Measurements from ENCODE around the gene FAM83F. TPM values are rescaled to one million over a fixed set of nuclear protein-coding genes. Genes with fewer than 3 reads are reported as not detected.
"Not testable (repeated sequence)": the region's sequence is repeated elsewhere in the genome, so short reads cannot be mapped to it uniquely, and the experiment has no call there.

Gene FAM83F
- polyA plus RNA-seq, 3 donors = 1.6 to 2.2 (median 1.6) TPM

DNA sequence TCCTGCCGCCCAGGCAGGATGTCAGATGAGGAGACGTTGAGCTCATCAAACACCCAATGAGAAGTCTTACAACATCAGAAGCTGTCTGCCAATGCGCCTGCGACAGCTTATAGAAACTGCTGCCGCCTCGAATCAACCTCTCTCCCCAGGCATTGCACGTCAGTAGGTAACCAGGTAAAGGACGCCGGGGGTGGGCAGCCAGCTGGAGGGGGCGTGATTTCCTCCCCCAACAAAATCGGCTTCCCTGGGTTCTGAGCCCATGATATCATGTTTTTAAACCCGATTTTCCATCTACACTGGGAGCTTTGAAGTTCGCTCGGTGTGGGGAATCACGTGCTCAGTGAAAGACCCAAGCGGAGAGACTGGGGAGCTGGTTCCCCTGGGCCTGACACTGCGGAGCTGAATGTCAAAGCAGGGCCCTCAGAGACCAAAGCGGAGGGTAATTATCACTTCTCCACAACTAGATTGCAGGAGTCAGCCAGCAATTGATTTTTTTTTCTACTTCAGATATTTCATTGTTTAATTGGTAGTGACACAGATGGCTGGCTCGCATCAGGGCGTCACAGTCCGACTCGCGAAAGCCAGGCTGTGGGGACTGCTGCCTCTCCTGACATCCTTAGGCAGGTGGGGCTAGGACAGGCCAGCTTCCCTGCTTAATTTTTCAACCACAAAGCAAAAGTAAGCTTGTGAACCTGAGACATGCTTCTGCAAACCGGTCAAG is 15.4 kb downstream of the FAM83F start:
- no peak for DNase-seq (ENCODE audit: low read depth in 3 of 3, low spot score in 2 of 3)

DNA sequence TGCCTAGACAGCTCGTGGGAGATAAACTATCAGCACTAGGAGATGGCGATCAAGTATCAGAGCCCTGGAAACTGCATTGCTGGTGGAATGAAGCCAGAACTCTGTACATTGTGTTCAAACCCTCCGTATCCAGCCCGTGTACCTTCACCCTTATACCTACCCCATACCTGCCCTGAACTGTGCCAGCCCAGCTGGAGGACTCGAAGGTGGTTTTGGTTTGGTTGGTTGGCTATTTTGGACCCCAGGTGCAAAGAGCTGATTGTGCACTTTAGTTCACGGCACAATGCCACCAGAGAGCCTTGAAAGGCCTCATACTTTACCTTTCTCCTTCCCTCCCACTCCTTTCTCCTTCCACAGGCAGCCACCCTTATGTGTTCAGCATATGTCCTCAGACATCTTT is 16.0 kb downstream of the FAM83F start:
- DNase-seq (ENCODE audit: low read depth in 3 of 3, low spot score in 2 of 3) = no peak

DNA sequence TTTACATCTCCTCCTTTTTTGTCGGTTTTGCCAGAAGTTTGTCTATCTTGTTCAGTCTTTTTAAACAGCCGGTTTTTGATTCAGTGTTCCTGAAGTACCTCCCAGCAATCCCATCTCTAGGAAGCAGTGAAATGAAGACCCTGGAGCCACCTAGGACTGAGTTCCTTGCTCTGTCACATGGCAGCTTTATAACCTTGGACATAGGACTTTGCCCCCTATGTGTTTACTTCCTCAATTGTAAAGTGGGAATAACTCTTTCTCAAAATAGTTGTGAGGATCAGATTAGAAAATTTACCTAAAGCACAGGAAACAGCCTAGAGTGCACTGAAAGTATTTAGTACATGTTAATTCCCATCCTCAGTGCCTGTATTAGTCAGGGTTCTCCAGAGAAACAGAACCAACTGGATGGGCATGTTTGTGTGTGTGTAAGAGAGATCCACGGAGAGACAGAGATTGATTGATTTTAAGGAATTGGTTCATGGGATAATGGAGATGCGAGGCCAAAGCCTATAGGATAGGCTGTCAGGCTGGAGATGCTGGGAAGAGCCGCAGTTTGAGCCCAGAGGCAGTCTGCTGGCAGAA is 20.0 kb downstream of the FAM83F start:
- DNase-seq (ENCODE audit: low read depth in 3 of 3, low spot score in 2 of 3) = no peak

DNA sequence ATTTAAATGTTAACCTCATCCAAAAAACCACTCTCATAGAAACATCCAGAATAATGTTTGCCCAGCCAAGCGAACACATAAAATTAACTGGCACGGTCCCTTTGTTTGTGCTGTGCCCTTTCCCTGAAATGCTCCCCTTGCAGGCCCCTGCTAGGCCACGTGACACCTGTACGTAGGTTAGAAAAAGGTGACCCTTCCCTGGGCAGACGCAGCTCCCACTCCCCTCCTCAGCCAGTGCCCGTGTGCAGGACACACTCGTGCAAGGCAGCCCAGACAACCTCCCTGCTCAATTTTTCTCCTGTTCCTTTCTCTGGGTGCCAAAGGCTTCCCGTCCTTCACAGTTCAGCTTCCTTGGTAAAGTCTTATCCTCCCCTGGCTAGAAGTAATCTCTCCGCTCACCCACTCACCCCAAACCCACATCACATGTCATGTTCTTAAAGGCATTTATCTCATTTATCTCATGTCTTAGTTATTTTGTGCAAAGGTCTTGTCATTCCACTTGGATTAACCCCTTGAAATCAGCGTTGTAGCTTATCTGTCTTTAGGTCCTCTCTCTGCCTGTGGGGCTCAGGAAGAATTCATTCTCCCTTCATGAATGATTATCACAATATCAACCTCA is 20.7 kb downstream of the FAM83F start:
- no peak for DNase-seq (ENCODE audit: low read depth in 3 of 3, low spot score in 2 of 3)

DNA sequence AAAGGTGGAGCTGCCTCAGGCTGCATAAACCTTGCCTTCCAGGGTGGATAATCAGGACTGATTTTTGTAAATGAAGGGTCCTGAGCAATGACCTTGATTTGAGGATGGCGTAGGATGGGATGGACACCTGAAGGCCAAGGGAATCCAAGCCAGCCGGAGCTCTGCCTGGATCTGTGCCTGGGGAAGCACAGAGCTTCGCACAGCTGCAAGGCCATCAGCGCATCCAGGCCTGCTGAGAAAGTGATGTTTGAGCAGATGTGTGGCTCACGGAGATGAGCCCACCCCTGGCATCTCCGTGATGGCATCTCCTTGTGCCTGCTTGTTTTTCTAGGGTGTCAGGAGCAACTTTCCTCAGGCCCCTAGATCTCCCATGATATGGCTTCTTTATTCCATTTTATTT is 23.3 kb downstream of the FAM83F start:
- DNase-seq (ENCODE audit: low read depth in 3 of 3, low spot score in 2 of 3) = no peak

DNA sequence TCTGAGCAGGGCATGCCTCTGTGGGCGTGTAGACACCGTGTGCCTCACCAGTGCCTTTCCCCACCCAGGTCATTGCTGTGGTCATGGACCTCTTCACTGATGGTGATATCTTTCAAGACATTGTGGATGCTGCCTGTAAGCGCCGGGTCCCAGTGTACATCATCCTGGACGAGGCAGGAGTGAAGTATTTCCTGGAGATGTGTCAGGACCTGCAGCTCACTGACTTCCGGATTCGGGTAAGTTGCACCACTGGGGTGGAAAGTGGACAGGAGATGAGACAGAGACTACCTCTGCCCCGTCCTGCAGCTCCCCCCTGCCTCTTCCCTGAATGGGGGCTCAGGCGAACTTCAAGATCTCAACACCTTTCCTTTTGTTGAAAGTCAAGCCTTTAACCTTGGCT is 24.3 kb downstream of the FAM83F start:
- DNase-seq (ENCODE audit: low read depth in 3 of 3, low spot score in 2 of 3) = no peak

DNA sequence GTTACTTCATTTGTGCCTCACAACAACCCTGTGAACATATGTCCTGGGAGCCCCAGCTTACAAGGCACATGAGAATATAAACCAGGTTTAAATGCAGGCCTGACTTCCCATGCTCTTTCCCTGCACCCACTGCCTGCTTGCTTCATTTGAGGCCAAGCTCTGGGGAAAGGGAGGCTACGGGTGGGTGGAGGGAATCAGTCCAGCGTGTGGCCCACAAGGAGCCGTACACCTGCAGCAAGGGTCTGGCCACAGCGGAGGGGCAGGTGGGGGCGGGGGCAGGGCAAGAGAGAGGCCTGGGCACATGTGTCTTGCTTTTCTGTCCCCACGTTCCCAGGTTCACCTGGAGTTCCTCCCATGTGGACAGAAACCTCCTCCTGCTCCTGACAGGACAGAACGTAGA is 26.2 kb downstream of the FAM83F start:
- no peak for DNase-seq (ENCODE audit: low read depth in 3 of 3, low spot score in 2 of 3)

DNA sequence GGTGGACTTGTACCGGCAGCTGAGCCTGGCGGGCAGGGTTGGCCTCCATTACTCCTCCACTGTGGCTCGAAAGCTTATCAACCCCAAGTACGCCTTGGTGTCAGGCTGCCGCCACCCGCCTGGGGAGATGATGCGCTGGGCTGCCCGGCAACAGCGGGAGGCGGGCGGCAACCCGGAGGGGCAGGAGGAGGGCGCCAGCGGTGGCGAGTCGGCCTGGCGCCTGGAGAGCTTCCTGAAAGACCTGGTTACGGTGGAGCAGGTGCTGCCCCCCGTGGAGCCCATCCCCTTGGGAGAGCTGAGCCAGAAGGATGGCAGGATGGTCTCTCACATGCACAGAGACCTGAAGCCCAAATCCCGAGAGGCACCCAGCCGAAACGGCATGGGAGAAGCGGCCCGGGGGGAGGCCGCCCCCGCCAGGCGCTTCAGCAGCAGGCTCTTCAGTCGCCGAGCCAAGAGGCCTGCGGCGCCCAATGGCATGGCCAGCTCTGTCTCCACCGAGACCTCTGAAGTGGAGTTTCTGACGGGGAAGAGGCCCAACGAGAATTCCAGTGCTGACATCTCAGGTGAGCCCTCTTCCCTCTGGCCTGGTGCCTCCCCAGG is 26.7 kb downstream of the FAM83F start:
- no peak for DNase-seq (ENCODE audit: low read depth in 3 of 3, low spot score in 2 of 3)

DNA sequence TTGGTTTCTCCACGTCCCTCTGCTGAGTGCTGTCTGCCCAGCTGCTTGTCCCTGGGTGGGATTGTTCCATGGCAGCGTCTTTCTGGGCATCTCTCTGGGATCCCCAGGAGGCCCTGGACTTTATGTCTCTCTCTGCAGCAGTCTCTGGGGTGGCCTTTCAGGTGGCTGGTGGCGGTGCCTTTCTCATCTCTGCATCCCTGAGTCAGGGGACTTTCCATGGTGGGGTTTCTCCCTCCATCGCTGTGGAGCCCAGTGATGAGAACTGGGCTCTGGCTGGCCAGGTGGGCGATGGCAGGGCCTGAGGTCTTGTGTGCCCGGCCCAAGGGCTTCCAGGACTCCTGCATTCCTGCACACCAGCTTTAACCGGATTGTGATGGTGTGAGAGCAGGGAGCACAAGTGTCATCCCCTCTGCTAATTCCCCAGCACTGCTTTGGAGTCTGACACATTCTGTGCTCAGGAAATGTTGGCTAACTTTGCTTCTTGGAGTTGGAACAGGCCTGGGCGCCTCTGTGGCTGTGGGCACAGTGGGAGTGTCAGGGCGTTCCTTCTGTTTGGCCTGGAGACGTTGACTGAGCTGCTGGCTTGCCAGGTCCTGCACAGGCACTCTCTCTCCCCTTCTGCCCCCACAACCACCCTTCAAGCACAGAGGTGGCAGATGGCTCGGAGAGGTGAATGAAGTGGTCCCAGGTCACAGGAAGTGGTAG is 27.9 kb downstream of the FAM83F start:
- DNase-seq (ENCODE audit: low read depth in 3 of 3, low spot score in 2 of 3) = no peak

DNA sequence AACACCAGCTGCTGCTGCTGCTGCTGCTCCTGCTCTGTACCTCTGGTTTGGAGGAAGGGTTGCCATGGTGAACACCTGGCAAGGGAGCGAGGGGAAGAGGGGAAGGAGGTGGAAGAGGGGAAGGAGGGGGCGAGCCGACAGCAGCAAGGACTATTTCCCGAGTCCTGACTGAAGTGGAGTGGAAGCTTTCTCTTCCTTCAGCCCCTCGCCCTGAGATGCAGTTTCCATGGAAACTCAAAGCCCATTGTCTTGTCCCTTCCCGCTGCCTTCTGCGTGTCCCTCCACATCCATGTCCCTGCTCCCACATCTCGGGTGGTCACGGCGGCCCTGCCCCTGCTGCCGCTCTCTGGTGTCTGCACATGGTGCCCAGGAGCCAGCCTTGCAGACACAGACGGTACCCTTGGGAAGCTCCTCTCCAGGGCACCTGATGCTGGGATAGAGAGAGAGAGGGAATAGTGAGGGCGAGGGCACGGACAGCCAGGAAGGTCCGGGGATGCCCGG is 28.6 kb downstream of the FAM83F start:
- no peak for DNase-seq (ENCODE audit: low read depth in 3 of 3, low spot score in 2 of 3)

DNA sequence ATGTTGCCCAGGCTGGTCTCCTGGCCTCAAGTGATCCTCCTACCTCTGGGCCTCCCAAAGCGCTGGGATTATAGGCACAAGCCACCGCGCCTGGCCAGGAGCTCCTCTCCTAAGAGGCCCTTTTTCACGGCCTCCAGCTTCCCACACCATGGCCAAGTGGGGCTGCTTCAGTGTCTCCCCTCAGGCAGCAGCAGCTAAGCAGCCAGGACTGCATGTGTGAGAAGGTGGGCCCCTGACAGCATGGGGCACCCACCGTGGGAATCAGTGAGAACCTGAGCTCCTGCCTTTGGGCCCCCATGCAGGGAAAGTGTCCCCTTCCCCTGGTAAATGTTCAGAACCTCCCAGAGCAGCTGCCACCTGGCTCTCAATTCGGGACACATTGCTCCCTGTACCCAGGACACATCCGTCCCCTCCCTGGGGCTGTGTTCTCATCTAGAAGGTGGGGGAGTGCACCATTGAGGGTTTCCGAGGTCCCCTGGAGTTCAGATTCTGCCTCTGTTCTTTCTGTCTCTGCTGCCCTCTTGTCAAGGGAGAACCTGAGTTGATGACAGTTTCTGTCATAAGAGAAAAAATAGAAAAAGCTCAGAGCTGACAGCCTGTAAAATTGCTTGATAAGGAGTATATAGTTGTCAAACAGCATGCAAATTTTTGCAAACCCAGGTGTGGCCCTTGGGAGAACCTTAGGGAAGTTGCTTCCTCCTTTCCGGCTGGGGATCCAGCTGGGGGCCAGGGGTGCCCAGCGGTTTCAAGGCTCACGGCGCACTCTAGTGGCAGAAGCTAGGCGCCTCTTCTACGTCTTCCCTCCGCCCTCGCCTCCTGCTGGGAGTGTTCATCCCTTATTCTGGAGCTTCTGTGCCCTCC is 29.7 kb downstream of the FAM83F start:
- DNase-seq (ENCODE audit: low read depth in 3 of 3, low spot score in 2 of 3) = no peak

DNA sequence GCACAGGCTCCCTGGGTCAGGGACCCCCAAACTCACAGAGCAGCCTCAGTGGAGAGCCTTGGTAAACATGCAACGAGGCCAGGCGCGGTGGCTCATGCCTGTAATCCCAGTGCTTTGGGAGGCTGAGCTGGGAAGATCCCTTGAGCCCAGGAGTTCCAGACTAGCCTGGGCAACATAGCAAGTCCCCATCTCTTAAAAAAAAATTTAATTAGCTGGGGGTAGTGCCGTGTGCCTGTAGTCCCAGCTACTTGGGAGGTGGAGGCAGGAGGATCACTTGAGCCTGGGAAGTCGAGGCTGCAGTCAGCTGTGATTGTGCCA is 30.3 kb downstream of the FAM83F start:
- not testable (repeated sequence) for DNase-seq (ENCODE audit: low read depth in 3 of 3, low spot score in 2 of 3)

DNA sequence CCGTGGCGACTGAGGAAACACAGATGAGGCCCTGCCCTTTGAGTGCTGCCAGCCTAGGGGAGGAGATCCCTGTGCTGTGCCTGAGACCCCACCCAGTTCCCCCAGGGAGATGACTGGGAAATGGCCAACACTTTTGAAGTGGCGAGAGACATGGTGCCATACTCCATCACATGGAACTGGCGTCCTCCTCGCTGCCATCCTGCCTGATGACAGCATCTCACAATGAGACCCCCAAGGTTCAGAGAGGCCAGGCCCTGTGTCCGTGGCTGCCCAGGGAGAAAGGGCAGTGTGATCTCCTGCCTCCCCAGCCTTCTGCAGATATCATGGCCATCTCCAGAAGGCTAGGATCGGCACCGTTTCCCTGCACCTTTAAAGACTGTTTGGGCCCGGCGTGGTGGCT is 31.1 kb downstream of the FAM83F start:
- DNase-seq (ENCODE audit: low read depth in 3 of 3, low spot score in 2 of 3) = no peak

DNA sequence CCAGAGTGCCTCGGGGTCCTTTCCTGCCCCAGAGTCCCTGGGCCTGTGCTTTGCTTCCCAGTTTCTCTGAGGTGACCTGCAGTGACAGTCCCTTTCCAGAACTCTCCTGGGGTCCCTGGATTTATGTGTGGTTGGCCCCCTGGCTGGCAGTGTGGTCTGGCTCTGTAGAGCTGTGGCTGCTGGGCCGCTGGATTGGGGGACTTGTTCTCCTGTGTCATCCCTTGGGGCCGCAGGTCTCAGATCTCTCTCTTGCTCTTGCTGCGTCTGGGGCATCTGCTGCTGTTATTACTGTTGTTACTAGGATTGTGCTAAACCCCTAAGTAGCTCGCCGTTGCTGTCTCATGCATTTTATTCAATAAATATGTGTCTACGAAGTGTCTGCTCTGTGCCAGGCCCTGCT is 31.9 kb downstream of the FAM83F start:
- DNase-seq (ENCODE audit: low read depth in 3 of 3, low spot score in 2 of 3) = no peak

DNA sequence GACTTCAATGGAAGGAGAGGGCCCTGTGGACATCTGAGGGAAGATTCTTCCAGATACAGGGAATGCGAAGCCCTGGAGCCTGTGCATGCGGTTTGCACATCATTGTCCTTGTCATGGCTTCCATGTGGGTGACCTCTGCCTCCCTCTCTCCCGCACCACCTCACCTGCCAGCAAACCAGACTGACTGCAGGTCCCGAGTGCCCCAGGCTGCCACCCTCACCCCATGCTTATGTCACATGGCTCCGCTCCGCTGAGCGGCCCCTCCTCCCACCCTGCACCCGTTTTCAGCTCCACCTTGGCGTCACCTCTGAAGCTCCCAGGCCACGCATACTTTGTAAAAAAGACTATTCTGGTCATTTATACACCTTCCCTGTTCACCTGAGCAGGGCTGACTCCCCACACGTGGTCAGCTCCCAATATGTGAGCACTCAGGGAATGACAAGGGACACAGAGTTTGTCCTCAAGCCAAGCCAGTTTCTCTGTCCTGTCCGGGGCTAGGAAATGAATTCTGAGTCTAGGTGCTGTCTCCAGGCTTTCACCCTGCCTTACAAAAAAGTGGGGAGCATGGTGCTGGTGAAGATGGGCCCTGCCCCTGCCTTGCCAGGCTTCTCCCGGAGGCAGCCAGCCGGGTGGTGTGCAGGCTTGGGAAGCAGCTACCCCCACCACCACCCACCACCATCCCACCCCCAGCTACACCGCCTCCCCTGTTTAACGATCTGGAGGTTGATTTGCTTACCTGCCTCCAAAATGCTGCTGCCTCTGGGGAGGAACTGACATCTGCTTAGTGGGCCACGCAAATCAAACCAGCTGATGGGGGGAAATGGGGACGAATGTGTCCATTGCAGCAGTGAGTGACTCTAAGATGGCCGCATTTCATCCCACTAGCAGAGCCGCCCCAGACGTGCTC is 32.7 kb downstream of the FAM83F start:
- no peak for DNase-seq (ENCODE audit: low read depth in 3 of 3, low spot score in 2 of 3)

DNA sequence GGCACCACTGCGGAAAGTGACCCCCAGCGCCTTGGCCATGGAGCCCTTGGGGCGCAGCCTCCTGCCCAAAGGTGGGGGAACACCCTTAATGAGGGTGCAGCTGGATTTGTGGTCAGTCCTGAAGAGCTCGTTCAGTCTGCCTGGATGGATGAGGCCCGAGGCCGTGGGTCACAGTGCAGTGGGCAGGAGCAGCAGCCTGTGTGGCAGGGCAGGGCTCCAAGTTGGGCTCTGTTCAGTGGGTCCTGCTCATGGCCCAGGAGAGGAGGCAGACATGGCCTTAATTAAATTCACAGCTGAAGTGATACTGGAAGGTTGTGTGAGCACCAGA is 33.3 kb downstream of the FAM83F start:
- no peak for DNase-seq (ENCODE audit: low read depth in 3 of 3, low spot score in 2 of 3)

DNA sequence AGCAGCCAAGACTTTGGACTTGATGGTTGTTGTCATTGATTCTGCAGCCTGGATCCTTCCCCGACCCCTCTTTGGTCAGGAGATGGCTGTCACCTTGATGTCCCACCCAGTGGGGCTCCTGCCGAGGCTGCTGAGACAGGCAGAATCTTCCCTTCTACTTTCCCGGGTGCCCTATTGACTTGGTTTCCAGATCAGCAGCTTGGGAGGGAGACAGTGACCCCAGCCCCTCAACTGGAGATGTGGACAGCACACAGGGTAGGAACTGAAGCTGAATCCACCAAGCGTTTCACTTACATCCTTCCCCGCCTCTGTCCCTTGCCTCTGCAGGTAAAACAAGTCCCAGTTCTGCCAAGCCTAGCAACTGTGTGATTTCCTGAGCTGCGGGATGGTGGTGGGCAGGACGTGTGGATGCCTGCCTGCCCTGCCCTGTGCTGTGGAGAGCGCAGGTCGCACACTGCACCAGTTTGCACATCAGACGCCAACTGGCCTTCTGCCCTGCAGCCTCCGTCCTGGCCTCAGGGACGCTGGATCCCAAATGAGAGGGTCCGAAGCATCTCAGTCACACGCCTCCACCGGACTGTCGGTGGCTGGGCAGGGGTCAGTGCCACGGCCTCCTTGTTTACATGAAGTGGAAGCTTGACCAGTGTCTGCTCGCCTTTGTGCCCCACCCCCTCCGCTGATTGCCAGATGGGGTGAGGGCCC is 34.6 kb downstream of the FAM83F start:
- DNase-seq (ENCODE audit: low read depth in 3 of 3, low spot score in 2 of 3) = no peak

DNA sequence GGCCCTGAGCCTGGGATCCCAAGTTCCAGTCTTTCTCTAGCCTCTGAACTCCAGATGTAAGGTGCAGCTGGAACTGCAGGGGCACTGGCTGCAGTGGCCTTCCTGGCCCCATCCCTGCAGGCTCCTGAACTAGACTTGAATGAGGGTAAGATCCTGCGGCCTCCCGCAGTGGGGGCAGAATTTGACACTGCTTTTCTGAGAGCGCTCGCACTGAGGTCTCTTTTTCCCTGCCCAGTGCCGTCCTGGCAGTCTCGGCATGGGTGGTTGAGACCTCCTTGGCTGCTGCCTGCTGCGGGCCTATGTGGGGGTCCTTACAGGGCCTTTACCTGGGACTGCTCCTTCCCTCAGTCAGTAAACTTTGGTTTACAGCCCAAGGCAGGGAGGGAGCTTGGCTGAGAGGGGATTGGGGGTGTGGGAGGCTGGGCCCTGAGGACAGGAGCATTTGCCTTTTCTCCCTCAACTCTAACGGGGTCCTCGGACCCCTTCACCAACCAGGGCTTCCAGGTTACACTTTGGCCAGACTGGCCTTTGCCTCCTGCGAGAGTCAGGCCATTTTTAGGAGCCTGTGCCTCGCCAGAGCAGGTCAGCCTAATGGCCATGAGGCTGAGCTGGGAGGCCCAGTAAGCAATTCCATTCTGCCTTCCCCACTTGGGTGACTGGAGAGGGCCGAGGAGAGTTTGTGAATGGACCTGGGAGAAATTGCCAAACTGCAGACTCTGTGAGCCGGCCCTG is 35.4 kb downstream of the FAM83F start:
- no peak for DNase-seq (ENCODE audit: low read depth in 3 of 3, low spot score in 2 of 3)
